Measurements from ENCODE around the gene ANO8. TPM values are rescaled to one million over a fixed set of nuclear protein-coding genes. Genes with fewer than 3 reads are reported as not detected.
"Not testable (repeated sequence)": the region's sequence is repeated elsewhere in the genome, so short reads cannot be mapped to it uniquely, and the experiment has no call there.

Gene ANO8
- total and polyA plus RNA-seq, 2 donors (not counting 1 experiment from before 2014, with no cell fraction given): 3.0 to 5.2 TPM

GRCh38 chr19:17296273-17296672 lies 38.4 kb downstream of the ANO8 start:
- Mint-ChIP-seq H3K4me3 (no peak overlapping the region), H3K4me1 (peaks cover 10% of the 10 kb centered on the region), H3K9me3 (ENCODE audit: insufficient read depth) (no peaks in the 10 kb centered on the region), H3K27me3 (no peaks in the 10 kb centered on the region), H3K27ac (no peak overlapping the region)
- ATAC-seq (ENCODE audit: low read depth) (no peak), DNase-seq (no peak)
- H3K27me3 ChIP-seq (replicated peaks in 1 of 4; ENCODE audit: control extremely low read depth in 1 of 4, control insufficient read depth in 3 of 4, insufficient read depth in 4 of 4, low read length in 3 of 4): no peaks in the 10 kb centered on the region
- H3K4me3 ChIP-seq (ENCODE audit: control extremely low read depth in 1 of 5, extremely low read depth in 1 of 5, insufficient read depth in 1 of 5, low read depth in 2 of 5, low read length in 4 of 5): no peak overlapping the region
- ChIA-PET CTCF (interaction anchor here (0.5 to 2.0 kb wide), 6 partner anchors 8 to 92 kb away, joined by 3 to 10 read pairs (median 4); no protein-coding TSS in a partner anchor), POLR2A (interaction anchor here (0.7 kb wide), 3 partner anchors 202 to 692 kb away, joined by 5 to 7 read pairs (median 6); no protein-coding TSS in a partner anchor)
- H3K9ac ChIP-seq (ENCODE audit: low read length): no peak overlapping the region
- intact Hi-C loops (cut with micrococcal nuclease): no loop called here
- H4K20me1 ChIP-seq (ENCODE audit: control insufficient read depth, insufficient read depth, low read length, poor library complexity, severe bottlenecking): no peaks in the 10 kb centered on the region
- no peak overlapping the region for H2AFZ ChIP-seq (ENCODE audit: insufficient read depth, low read depth, low read length, poor library complexity, severe bottlenecking)
- no peaks in the 10 kb centered on the region for H3K36me3 ChIP-seq (replicated peaks in 1 of 2; ENCODE audit: control extremely low read depth in 1 of 2, control insufficient read depth in 1 of 2, extremely low read depth in 1 of 2, insufficient read depth in 2 of 2, low read length in 1 of 2)
- H3K9me3 ChIP-seq (ENCODE audit: control extremely low read depth in 1 of 3, control insufficient read depth in 2 of 3, insufficient read depth in 1 of 3, low read length in 2 of 3): peaks cover 0 to 13% (median 0%) of the 10 kb centered on the region in 3 donors
- WGBS (ENCODE audit: insufficient coverage): 65% methylated on average over 2 of the region's 4 CpGs
- H3K4me1 ChIP-seq (ENCODE audit: control insufficient read depth in 2 of 2, insufficient read depth in 2 of 2, low read length in 2 of 2): peaks cover 0 to 7% of the 10 kb centered on the region in 2 donors
- H3K27ac ChIP-seq (ENCODE audit: low read length in 2 of 2): no peak overlapping the region
- H3K4me2 ChIP-seq (replicated peaks; ENCODE audit: low read depth, low read length, poor library complexity, severe bottlenecking): no peak overlapping the region
- no peaks in the 10 kb centered on the region for H3K79me2 ChIP-seq (ENCODE audit: control insufficient read depth, insufficient read depth, low read length)
- no peak for TF ChIP-seq EZH2 (IDR thresholded peaks at IDR 0.05; ENCODE audit: borderline replicate concordance, insufficient read depth, low read depth, low read length, poor library complexity, severe bottlenecking)
- TF ChIP-seq, protein P1, sequence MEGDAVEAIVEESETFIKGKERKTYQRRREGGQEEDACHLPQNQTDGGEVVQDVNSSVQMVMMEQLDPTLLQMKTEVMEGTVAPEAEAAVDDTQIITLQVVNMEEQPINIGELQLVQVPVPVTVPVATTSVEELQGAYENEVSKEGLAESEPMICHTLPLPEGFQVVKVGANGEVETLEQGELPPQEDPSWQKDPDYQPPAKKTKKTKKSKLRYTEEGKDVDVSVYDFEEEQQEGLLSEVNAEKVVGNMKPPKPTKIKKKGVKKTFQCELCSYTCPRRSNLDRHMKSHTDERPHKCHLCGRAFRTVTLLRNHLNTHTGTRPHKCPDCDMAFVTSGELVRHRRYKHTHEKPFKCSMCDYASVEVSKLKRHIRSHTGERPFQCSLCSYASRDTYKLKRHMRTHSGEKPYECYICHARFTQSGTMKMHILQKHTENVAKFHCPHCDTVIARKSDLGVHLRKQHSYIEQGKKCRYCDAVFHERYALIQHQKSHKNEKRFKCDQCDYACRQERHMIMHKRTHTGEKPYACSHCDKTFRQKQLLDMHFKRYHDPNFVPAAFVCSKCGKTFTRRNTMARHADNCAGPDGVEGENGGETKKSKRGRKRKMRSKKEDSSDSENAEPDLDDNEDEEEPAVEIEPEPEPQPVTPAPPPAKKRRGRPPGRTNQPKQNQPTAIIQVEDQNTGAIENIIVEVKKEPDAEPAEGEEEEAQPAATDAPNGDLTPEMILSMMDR (IDR thresholded peaks at IDR 0.05): no peak

DNA sequence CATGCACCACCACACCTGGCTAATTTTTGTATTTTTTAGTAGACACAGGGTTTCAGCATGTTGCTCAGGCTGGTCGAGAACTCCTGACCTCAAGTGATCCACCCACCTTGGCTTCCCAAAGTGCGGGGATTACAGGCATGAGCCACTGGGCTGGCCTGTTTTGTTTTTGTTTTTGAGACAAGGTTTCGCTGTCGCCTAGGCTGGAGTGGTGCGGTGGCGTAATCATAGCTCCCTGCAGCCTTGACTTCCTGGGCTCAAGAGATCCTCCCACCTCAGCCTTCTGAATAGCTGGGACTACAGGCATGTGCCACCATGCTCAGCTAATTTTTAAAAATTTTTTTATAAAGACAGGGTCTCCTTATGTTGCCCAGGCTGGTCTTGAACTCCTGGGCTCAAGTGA lies 39.1 kb downstream of the ANO8 start:
- H3K4me3 Mint-ChIP-seq; ATAC-seq (ENCODE audit: low read depth); DNase-seq; H3K79me2 ChIP-seq (ENCODE audit: control insufficient read depth, insufficient read depth, low read length); H3K27me3 Mint-ChIP-seq; H3K27ac ChIP-seq (ENCODE audit: low read length in 2 of 2); H3K9ac ChIP-seq (ENCODE audit: low read length); H3K4me1 ChIP-seq (ENCODE audit: control insufficient read depth in 2 of 2, insufficient read depth in 2 of 2, low read length in 2 of 2); H3K4me3 ChIP-seq (ENCODE audit: control extremely low read depth in 1 of 5, extremely low read depth in 1 of 5, insufficient read depth in 1 of 5, low read depth in 2 of 5, low read length in 4 of 5); intact Hi-C loops (cut with micrococcal nuclease); H4K20me1 ChIP-seq (ENCODE audit: control insufficient read depth, insufficient read depth, low read length, poor library complexity, severe bottlenecking); H3K9me3 Mint-ChIP-seq (ENCODE audit: insufficient read depth); H3K4me2 ChIP-seq (replicated peaks; ENCODE audit: low read depth, low read length, poor library complexity, severe bottlenecking); H2AFZ ChIP-seq (ENCODE audit: insufficient read depth, low read depth, low read length, poor library complexity, severe bottlenecking); H3K27me3 ChIP-seq (replicated peaks in 1 of 4; ENCODE audit: control extremely low read depth in 1 of 4, control insufficient read depth in 3 of 4, insufficient read depth in 4 of 4, low read length in 3 of 4); H3K4me1 Mint-ChIP-seq; H3K36me3 ChIP-seq (replicated peaks in 1 of 2; ENCODE audit: control extremely low read depth in 1 of 2, control insufficient read depth in 1 of 2, extremely low read depth in 1 of 2, insufficient read depth in 2 of 2, low read length in 1 of 2); H3K27ac Mint-ChIP-seq: not testable (repeated sequence)
- ChIA-PET CTCF (interaction anchor here (0.9 to 1.4 kb wide), 3 partner anchors 8 to 92 kb away, joined by 3 to 4 read pairs (median 4); no protein-coding TSS in a partner anchor), POLR2A (interaction anchor here (0.6 kb wide), 1 partner anchor 12 kb away, joined by 3 read pairs; no protein-coding TSS in a partner anchor)
- 96% methylated on average over 4 of the region's 6 CpGs for WGBS (ENCODE audit: insufficient coverage)
- H3K9me3 ChIP-seq (ENCODE audit: control extremely low read depth in 1 of 3, control insufficient read depth in 2 of 3, insufficient read depth in 1 of 3, low read length in 2 of 3): peaks cover 0 to 13% (median 0%) of the 10 kb centered on the region in 3 donors

Data from B cell (primary cell).